Fibroblast of the aortic adventitia (primary cell): ENCODE results near the gene AQP10. TPM values are rescaled to one million over a fixed set of nuclear protein-coding genes. Genes with fewer than 3 reads are reported as not detected.
"Not testable (repeated sequence)": the region's sequence is repeated elsewhere in the genome, so short reads cannot be mapped to it uniquely, and the experiment has no call there.

ENCODE experiments used
- DNase-seq: peaks from one replicate; pipeline ENCODE4 v3.0.0-alpha.2; 2010; ENCODE audit warnings: low read depth
- H3K4me3 ChIP-seq: 2 replicates; pipeline ENCODE4 v1.5.1; 2011; ENCODE audit warnings: low read depth, mild to moderate bottlenecking, control low read depth, low read length, moderate library complexity
- total RNA-seq: library from RNA; depleted of rRNA; stranded (reverse); fragments of >200 nt; gene quantifications from 2 replicates; pipeline ENCODE4 v1.2.3, GENCODE V29; 2012; ENCODE audit warnings: low replicate concordance
- TF ChIP-seq, protein P1 (sequence below): IDR thresholded peaks from 2 replicates; pipeline ENCODE4 v1.5.1; 2011; ENCODE audit warnings: mild to moderate bottlenecking, low read length, control low read depth, inconsistent platforms; ENCODE audit not compliant: insufficient read depth

The AQP10 gene, protein sequence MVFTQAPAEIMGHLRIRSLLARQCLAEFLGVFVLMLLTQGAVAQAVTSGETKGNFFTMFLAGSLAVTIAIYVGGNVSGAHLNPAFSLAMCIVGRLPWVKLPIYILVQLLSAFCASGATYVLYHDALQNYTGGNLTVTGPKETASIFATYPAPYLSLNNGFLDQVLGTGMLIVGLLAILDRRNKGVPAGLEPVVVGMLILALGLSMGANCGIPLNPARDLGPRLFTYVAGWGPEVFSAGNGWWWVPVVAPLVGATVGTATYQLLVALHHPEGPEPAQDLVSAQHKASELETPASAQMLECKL
- not detected in 2 replicates for total RNA-seq

DNA sequence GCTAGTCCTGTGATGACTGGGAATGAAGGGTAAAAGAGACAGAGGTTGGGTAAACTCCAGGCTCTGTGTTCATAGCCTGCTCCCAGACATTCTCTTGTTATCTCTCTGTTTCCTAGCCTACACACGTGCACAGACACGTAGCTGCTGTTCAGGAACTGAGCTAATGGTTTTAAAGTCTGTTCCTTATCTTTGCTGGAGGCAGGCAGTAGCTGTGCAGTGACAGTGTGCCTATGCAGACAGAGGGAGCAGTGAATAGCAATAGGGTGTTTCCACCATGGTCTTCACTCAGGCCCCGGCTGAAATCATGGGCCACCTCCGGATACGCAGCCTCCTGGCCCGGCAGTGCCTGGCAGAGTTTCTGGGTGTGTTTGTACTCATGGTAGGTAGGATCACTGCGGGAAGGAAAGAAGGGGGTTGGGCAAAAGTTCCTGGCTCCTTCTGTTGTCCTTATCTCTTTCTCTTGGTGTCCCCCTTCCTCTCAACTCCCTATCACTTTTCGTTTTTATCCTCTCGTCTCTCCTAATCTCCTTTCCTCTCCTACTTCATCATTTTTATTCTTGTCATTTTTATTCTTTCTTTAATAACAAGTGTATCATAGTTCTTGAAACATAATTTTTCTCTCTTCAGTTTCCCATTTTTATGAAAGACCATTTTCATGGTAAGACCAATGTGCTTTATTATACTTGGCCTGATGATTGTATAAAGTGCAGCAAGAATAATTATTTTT lies at the start of gene AQP10:
Gene AQP10 (plus strand): TSS at position 212 of the 727 bp plus-strand sequence. CDS start 63 bp downstream, at position 275.
- TF ChIP-seq, protein P1, sequence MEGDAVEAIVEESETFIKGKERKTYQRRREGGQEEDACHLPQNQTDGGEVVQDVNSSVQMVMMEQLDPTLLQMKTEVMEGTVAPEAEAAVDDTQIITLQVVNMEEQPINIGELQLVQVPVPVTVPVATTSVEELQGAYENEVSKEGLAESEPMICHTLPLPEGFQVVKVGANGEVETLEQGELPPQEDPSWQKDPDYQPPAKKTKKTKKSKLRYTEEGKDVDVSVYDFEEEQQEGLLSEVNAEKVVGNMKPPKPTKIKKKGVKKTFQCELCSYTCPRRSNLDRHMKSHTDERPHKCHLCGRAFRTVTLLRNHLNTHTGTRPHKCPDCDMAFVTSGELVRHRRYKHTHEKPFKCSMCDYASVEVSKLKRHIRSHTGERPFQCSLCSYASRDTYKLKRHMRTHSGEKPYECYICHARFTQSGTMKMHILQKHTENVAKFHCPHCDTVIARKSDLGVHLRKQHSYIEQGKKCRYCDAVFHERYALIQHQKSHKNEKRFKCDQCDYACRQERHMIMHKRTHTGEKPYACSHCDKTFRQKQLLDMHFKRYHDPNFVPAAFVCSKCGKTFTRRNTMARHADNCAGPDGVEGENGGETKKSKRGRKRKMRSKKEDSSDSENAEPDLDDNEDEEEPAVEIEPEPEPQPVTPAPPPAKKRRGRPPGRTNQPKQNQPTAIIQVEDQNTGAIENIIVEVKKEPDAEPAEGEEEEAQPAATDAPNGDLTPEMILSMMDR, result peak; percentile 8
- H3K4me3 ChIP-seq, result no peak within 1 kb of the TSS
- peak; percentile 62 for DNase-seq

DNA sequence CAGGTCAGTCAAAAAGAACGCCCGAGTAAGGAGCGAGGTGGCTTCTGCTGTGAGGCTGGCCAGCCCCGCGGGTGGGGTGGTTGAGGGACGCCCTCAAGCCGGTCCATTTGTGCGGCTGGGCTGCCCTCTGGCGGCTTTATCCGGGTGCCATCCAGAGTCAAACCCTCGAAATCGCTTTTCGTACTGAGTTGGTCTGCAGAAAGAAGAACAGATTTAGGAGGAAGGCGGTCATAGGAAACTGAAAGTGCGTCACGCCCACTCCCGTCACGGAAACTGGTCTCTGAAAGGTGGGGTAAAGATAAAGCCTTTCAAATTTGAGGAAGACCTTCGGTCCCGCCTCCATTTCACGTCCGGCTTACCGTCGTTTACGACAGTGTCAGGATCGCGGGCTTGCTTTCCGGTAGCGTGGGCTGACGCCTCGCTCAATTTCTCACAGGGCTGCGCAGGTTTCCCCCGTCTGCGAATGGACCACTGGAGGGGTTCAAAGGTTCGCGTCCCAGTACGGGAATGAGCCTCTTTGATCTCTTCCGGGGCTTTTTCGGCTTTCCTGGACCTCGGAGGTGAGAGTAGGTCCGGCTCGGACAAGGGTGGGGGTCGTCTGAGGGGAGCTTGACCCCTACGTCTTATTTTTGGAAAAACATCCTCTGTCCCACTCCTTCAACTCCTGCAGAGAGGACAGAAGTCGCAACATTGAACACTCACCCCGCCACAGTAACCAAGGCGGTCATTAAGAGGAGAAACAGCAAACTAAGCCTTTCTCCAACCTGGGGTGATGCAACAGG lies 48.5 kb upstream of the AQP10 start, which contains the start of gene HAX1:
Gene HAX1 (plus strand): TSS at position 413 of the 782 bp plus-strand sequence. CDS start 95 bp downstream, at position 508.
- peak within 1 kb of the TSS; percentile 99 for H3K4me3 ChIP-seq
- DNase-seq, result peak; percentile 98
- TF ChIP-seq, protein P1, result peak; percentile 74

DNA sequence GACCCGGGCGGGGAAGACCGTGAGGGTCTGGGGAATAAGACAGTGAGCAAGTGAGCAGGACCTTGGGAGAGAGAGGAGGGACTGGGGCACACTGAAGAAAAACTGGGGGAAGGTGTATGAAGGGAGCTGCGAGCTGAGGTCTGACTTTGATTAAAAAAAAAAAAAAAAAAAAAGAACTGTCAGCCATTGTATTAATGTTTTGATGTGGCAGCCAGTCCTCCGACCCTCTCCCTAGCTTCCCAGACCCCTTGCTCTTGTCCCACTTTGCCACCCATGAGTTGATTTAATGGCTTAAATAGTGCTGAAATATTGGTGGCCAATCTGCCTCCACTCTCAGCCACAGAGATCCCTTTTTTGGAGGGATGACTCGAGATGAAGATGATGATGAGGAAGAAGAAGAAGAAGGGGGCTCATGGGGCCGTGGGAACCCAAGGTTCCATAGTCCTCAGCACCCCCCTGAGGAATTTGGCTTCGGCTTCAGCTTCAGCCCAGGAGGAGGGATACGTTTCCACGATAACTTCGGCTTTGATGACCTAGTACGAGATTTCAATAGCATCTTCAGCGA lies 47.8 kb upstream of the AQP10 start:
- peak; percentile 32 for DNase-seq
- H3K4me3 ChIP-seq, result peak overlapping the region; percentile 99
- TF ChIP-seq, protein P1, result no peak

DNA sequence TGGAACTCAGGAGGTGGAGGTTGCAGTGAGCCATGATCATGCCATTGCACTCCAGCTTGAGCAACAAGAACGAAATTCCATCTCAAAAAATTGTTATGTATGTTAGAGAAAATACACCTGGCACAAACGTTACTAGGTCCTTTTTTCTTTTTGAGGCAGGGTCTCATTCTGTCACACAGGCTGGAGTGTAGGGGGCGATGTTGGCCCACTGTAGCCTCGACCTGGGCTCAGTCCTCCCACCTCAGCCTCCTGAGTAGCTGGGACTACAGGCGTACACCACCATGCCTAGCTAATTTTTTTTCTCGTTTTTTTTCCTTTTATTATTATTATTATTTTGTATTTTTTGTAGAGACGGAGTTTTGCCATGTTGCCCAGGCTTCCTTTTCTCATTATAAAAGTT lies 44.1 kb upstream of the AQP10 start:
- TF ChIP-seq, protein P1, result peak; percentile 27
- no peak overlapping the region for H3K4me3 ChIP-seq
- DNase-seq, result no peak

DNA sequence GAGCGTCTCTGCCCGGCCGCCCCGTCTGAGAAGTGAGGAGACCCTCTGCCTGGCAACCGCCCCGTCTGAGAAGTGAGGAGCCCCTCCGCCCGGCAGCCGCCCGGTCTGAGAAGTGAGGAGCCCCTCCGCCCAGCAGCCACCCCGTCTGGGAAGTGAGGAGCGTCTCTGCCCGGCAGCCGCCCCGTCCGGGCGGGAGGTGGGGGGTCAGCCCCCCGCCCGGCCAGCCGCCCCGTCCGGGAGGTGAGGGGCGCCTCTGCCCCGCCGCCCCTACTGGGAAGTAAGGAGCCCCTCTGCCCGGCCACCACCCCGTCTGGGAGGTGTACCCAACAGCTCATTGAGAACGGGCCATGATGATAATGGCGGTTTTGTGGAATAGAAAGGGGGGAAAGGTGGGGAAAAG lies 33.3 kb upstream of the AQP10 start:
- not testable (repeated sequence) for DNase-seq, H3K4me3 ChIP-seq

DNA sequence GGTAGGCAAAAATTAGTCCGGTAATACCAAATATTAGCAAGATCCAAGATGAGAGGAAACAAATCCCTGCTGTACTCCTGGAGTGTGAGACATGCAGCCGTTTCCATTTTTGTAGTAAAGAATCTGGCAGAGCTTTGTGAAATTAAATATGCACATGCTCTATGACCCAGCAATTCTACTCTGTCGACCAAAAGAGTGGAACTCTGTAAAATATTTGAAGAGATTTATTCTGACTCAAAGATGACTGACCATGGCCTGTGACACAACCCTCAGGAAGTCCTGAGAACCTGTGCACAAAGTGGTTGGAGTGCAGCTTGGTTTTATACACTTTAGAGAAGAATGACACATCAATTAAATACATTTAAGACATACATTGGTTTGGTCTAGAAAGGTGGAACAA lies 32.2 kb upstream of the AQP10 start:
- H3K4me3 ChIP-seq, result no peak overlapping the region
- no peak for DNase-seq

More for the DNA sequence above, 32.2 kb upstream of the AQP10 start:
- TF ChIP-seq, protein P1, result no peak
